Stimulated activated naive CD4-positive, alpha-beta T cell treated with Interleukin-2 at 50 U/mL for 16 hours (primary cell): Measurements from ENCODE around the gene PLEKHA1.
A peak's percentile ranks its signal among the peaks of the same experiment; 100 is the strongest.

Source experiments
- DNase-seq: peaks from one replicate; lab custom pipeline; 2025; lab: John Stamatoyannopoulos, UW

PLEKHA1 gene

GRCh38 chr10:122347170-122347841 is 27.2 kb upstream of the PLEKHA1 start:
- no peak for DNase-seq

GRCh38 chr10:122348512-122348911 is 26.0 kb upstream of the PLEKHA1 start:
- no peak for DNase-seq

GRCh38 chr10:122348935-122349361 is 25.6 kb upstream of the PLEKHA1 start:
- no peak for DNase-seq

GRCh38 chr10:122349758-122350369 is 24.6 kb upstream of the PLEKHA1 start:
- DNase-seq: no peak

GRCh38 chr10:122350893-122351292 is 23.6 kb upstream of the PLEKHA1 start:
- no peak for DNase-seq

GRCh38 chr10:122352817-122353525 is 21.5 kb upstream of the PLEKHA1 start:
- DNase-seq: no peak

- no peak for DNase-seq
Measured at GRCh38 chr10:122354383-122354782, 20.1 kb upstream of the PLEKHA1 start.

GRCh38 chr10:122357685-122358084 is 16.8 kb upstream of the PLEKHA1 start:
- DNase-seq: no peak

GRCh38 chr10:122359621-122360020 is 14.9 kb upstream of the PLEKHA1 start:
- DNase-seq: no peak

GRCh38 chr10:122361046-122361445 is 13.5 kb upstream of the PLEKHA1 start:
- no peak for DNase-seq

GRCh38 chr10:122362031-122362592 is 12.4 kb upstream of the PLEKHA1 start:
- no peak for DNase-seq

- no peak for DNase-seq
Measured at GRCh38 chr10:122362621-122363020, 11.9 kb upstream of the PLEKHA1 start.

GRCh38 chr10:122363311-122363710 is 11.2 kb upstream of the PLEKHA1 start:
- DNase-seq: no peak

- DNase-seq: no peak
Measured at GRCh38 chr10:122363722-122364463, 10.6 kb upstream of the PLEKHA1 start.

GRCh38 chr10:122368502-122369254 is 5.8 kb upstream of the PLEKHA1 start:
- DNase-seq: no peak

- DNase-seq: no peak
Measured at GRCh38 chr10:122373108-122373507, 1.4 kb upstream of the PLEKHA1 start.

- no peak for DNase-seq
Measured at GRCh38 chr10:122373721-122374120, 787 bp upstream of the PLEKHA1 start.

- DNase-seq: peak; percentile 64
Measured at GRCh38 chr10:122374859-122375678, 561 bp downstream of the PLEKHA1 start.

GRCh38 chr10:122375679-122376160 is 1.2 kb downstream of the PLEKHA1 start:
- DNase-seq: no peak

- no peak for DNase-seq
Measured at GRCh38 chr10:122376364-122376961, 2.0 kb downstream of the PLEKHA1 start.
